ENCODE results near the gene CORIN.

- TF ChIP-seq CTCF (optimal IDR thresholded peaks at IDR 0.05 in 1 of 3, IDR thresholded peaks at IDR 0.05 in 1 of 3, conservative IDR thresholded peaks at IDR 0.05 in 1 of 3; ENCODE audit: extremely low read depth in 1 of 3, insufficient read depth in 2 of 3, low read length in 3 of 3) (no peak), EZH2 (IDR thresholded peaks at IDR 0.05; ENCODE audit: low read length) (no peak)
Measured at GRCh38 chr4:47858006-47858405, 20.1 kb upstream of the CORIN start.

All from keratinocyte (primary cell).